Measurements from ENCODE around the gene IGSF8.

Gene IGSF8

GRCh38 chr1:160097911-160098851, at the start of gene IGSF8:
Gene IGSF8, minus strand, starts transcription at chr1:160098619. Its CDS starts 147 bp downstream, at chr1:160098472.
- H3K4me3 ChIP-seq (replicated peaks; ENCODE audit: low read depth, low read length), result peak within 1 kb of the TSS; percentile 54
- no peak for TF ChIP-seq CTCF (IDR thresholded peaks at IDR 0.05; ENCODE audit: low read depth, low read length, missing control alignments)
- DNase-seq (ENCODE audit: extremely low read depth, low read depth), result no peak

- TF ChIP-seq CTCF (IDR thresholded peaks at IDR 0.05; ENCODE audit: low read depth, low read length, missing control alignments), result no peak
These were observed 49.7 kb upstream of the IGSF8 start for GRCh38 chr1:160148121-160148520.

GRCh38 chr1:160146107-160146506, 47.7 kb upstream of the IGSF8 start:
- DNase-seq (ENCODE audit: extremely low read depth, low read depth), result no peak
- no peak for TF ChIP-seq CTCF (IDR thresholded peaks at IDR 0.05; ENCODE audit: low read depth, low read length, missing control alignments)
- H3K4me3 ChIP-seq (replicated peaks; ENCODE audit: low read depth, low read length), result no peak overlapping the region

More at GRCh38 chr1:160148121-160148520, 49.7 kb upstream of the IGSF8 start:
- DNase-seq (ENCODE audit: extremely low read depth, low read depth), result no peak
- no peak overlapping the region for H3K4me3 ChIP-seq (replicated peaks; ENCODE audit: low read depth, low read length)

- H3K4me3 ChIP-seq (replicated peaks; ENCODE audit: low read depth, low read length), result no peak overlapping the region
- no peak for DNase-seq (ENCODE audit: extremely low read depth, low read depth)
These were observed 46.5 kb upstream of the IGSF8 start for GRCh38 chr1:160144921-160145320.

GRCh38 chr1:160143695-160144094, 45.3 kb upstream of the IGSF8 start:
- TF ChIP-seq CTCF (IDR thresholded peaks at IDR 0.05; ENCODE audit: low read depth, low read length, missing control alignments), result no peak
- H3K4me3 ChIP-seq (replicated peaks; ENCODE audit: low read depth, low read length), result no peak overlapping the region
- no peak for DNase-seq (ENCODE audit: extremely low read depth, low read depth)

More at GRCh38 chr1:160144921-160145320, 46.5 kb upstream of the IGSF8 start:
- TF ChIP-seq CTCF (IDR thresholded peaks at IDR 0.05; ENCODE audit: low read depth, low read length, missing control alignments), result no peak

GRCh38 chr1:160139840-160140239, 41.4 kb upstream of the IGSF8 start:
- no peak for TF ChIP-seq CTCF (IDR thresholded peaks at IDR 0.05; ENCODE audit: low read depth, low read length, missing control alignments)
- no peak for DNase-seq (ENCODE audit: extremely low read depth, low read depth)
- no peak overlapping the region for H3K4me3 ChIP-seq (replicated peaks; ENCODE audit: low read depth, low read length)

Data from HFF-Myc (cell line).